Breast epithelium (tissue), 4 donors: Measurements from ENCODE around the gene PAIP2. TPM values are rescaled to one million over a fixed set of nuclear protein-coding genes. Genes with fewer than 3 reads are reported as not detected.
A peak's percentile ranks its signal among the peaks of the same experiment; 100 is the strongest.

Source experiments
- DNase-seq, 2 donors: peaks; one replicate each; pipeline ENCODE4 v3.0.0-alpha.2; 2019; ENCODE audit warnings: low spot score in 2 of 2
- H3K27ac ChIP-seq, 2 donors: fragments of 200-600 bp; sonication (generic) in 1 of 2; one replicate each; pipeline ENCODE4 v1.5.1; 2016 to 2019; ENCODE audit warnings: mild to moderate bottlenecking in 1 of 2
- H3K27me3 ChIP-seq, 2 donors: fragments of 200-600 bp; sonication (generic) in 1 of 2; one replicate each; pipeline versions ENCODE4 v1.5.1 to v1.6.0; 2017 to 2019; ENCODE audit warnings: control low read depth in 1 of 2, mild to moderate bottlenecking in 1 of 2
- H3K36me3 ChIP-seq: fragments of 200-600 bp; one replicate; pipeline ENCODE4 v1.5.1; 2019
- H3K4me1 ChIP-seq, 2 donors: fragments of 200-600 bp; sonication (generic); one replicate each; pipeline ENCODE4 v1.5.1; 2016 to 2019; ENCODE audit warnings: control low read depth in 1 of 2
- H3K4me3 ChIP-seq, 3 donors: fragments of 200-600 bp; sonication (generic); 1 replicate in 2 of 3; 2 replicates in 1 of 3; pipeline ENCODE4 v1.5.1; 2016 to 2019; ENCODE audit warnings: mild to moderate bottlenecking in 3 of 3, moderate library complexity in 2 of 3
- H3K9me3 ChIP-seq, 2 donors: fragments of 200-600 bp; sonication (generic) in 1 of 2; one replicate each; pipeline ENCODE4 v1.5.1; 2016 to 2019; ENCODE audit warnings: control low read depth in 1 of 2
- POLR2A ChIP-seq: fragments of 450-650 bp; IDR thresholded peaks from one replicate; pipeline ENCODE4 v1.6.1; 2016; ENCODE audit warnings: antibody characterized with exemption, mild to moderate bottlenecking, moderate library complexity
- POLR2AphosphoS5 ChIP-seq, 3 donors: sonication (generic); formaldehyde crosslinking; IDR thresholded peaks; one replicate each; pipeline ENCODE4 v1.6.1; 2017; ENCODE audit warnings: antibody characterized with exemption in 3 of 3
- intact Hi-C: fragments of 100-400 bp; cut with DNase I; formaldehyde crosslinking; loops from one replicate; pipeline ENCODE4 v1.15.1; 2023; ENCODE audit warnings: low total_unique reads
- total RNA-seq, 3 donors: library from RNA; depleted of rRNA; stranded (reverse); fragments of >200 nt; gene quantifications; one replicate each; pipeline ENCODE4 v1.1.0, GENCODE V29; 2016
- TF ChIP-seq, protein P1 (sequence below), 3 donors: fragments of 450-650 bp; IDR thresholded peaks; one replicate each; pipeline ENCODE4 v1.5.1; 2016 to 2017; ENCODE audit warnings: antibody characterized with exemption in 3 of 3, mild to moderate bottlenecking in 3 of 3, moderate library complexity in 3 of 3

Gene PAIP2
- total RNA-seq, 3 donors from 2014 or later, result 86.3 to 95.4 (median 95.0) TPM

DNA sequence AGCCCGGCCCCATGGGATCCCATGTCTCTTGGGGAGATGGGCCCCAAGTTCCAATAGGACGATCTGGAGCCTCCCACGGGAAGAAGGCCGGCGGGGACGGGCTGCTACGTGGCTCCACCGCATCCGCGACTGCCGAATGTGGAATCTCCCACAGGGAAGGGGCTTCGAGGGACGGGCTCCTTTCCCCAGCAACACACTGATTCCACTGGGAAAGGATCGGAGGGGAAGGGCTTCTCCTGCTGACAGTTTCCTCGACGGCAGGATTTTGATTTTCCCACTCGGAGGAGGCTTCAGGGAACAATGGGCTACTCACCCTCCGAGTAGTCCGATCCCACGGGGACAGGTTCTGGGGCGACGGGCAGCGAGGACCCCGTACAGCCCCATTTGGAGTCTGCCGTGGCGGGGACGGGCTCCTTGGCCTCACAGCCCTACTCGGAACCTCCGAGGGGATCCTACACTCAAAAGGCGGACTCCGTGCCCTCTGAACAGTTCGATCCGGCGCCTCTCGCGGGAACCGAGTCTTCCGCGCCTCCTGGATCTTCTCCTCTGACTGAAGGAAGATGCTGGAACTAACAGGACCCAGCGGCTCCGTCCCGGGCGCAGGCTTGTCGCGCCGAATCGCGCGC lies 52.0 kb downstream of the PAIP2 start:
- Histone ChIP-seq H3K27me3 (peaks cover 0 to 3% of the 10 kb centered on the region in 2 donors), H3K27ac (peak overlapping the region in 1 of 2 donors; percentile 62), H3K9me3 (no peaks in the 10 kb centered on the region), H3K36me3 (no peaks in the 10 kb centered on the region), H3K4me1 (peaks cover 3 to 10% of the 10 kb centered on the region in 2 donors), H3K4me3 (peak overlapping the region; percentile 37 to 68 (median 53))
- intact Hi-C loops, result loop anchor here (10.0 kb wide), 1 partner anchor 99 kb away; the partner anchor contains the start of gene MATR3
- no peak for DNase-seq
- no peak for TF ChIP-seq POLR2AphosphoS5 (IDR thresholded peaks at IDR 0.05)
- TF ChIP-seq, protein P1, sequence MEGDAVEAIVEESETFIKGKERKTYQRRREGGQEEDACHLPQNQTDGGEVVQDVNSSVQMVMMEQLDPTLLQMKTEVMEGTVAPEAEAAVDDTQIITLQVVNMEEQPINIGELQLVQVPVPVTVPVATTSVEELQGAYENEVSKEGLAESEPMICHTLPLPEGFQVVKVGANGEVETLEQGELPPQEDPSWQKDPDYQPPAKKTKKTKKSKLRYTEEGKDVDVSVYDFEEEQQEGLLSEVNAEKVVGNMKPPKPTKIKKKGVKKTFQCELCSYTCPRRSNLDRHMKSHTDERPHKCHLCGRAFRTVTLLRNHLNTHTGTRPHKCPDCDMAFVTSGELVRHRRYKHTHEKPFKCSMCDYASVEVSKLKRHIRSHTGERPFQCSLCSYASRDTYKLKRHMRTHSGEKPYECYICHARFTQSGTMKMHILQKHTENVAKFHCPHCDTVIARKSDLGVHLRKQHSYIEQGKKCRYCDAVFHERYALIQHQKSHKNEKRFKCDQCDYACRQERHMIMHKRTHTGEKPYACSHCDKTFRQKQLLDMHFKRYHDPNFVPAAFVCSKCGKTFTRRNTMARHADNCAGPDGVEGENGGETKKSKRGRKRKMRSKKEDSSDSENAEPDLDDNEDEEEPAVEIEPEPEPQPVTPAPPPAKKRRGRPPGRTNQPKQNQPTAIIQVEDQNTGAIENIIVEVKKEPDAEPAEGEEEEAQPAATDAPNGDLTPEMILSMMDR (IDR thresholded peaks at IDR 0.05), result no peak
- TF ChIP-seq POLR2A, result no peak

DNA sequence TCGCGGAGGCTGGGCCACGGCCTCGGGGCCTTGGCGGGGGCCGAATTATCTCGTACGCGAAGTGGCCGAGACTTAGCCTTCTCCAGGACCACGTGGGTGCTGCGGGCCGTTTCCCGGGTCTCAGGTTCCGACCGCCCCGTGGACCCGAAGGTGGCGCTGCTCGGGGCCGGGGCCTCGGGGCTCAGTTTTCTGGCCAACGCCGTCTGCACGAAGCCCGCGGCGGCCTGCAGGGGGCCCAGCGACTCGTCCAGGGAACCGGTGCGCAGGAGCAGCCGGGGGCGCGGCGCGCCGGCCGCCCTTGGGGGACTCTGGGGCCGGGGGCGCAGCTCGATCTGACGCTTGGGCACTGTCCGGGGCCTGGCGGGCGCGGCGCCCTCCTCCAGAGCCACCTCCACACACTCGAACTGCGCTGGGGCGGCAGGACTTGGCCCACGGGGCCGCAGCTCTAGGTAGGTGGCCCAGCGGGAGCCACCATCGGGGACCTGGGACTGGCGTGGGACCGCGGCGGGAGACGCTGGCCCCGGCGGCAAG lies 52.5 kb downstream of the PAIP2 start:
- Histone ChIP-seq H3K36me3 (no peaks in the 10 kb centered on the region), H3K27me3 (peaks cover 0 to 3% of the 10 kb centered on the region in 2 donors), H3K4me1 (peaks cover 3 to 10% of the 10 kb centered on the region in 2 donors), H3K9me3 (no peaks in the 10 kb centered on the region), H3K27ac (peak overlapping the region in 1 of 2 donors; percentile 62), H3K4me3 (peak overlapping the region; percentile 37 to 68 (median 53))
- intact Hi-C loops, result loop anchor here (10.0 kb wide), 1 partner anchor 99 kb away; the partner anchor contains the start of gene MATR3
- TF ChIP-seq, protein P1 (IDR thresholded peaks at IDR 0.05), result peak in 1 of 3 donors; percentile 21
- no peak for TF ChIP-seq POLR2A
- no peak for TF ChIP-seq POLR2AphosphoS5 (IDR thresholded peaks at IDR 0.05)
- DNase-seq, result no peak

DNA sequence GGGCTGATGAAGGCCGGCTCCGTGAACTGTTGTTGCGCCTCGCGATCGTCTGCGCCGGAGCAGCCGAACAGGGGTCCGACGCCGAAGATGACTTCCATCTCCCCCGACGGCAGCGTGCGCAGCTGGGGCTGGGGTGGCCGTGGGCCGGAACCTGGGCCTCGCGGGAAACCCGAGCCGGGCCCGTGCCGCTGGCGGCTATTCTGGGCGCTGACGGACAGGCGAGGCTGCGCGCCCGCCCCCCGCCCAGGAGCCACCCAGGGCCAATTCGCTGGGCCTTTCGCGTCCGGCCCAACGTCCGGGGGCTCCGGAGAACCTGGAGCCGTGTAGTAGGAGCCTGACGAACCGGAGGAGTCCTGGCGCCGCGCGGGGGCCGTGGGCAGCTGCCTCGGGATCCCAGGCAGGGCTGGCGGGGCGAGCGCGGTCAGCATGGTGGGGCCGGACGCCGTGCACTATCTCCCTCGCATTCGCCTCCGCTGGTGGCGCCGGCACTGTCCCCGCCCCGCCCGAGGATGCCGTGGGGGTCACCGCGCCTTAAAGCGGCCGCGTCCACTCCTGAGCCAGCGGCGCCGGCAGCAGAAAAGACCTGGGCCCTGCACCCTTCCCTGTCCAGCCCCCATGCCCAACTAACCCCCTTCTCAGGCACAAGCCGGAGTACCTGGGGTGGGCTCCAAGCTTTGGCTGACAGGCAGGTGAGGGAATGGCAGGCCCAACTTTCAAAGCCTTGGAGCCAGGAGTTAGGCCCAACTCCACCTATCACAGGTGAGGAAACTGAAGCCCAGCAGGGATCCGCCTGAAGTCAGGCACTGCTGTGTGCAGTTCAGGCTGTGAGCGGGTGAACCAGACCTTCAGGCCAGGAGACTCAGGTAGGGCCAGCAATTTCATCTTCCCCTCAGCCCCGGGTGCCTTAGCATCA lies 53.3 kb downstream of the PAIP2 start, which contains the start of gene PROB1:
TSS of gene PROB1 (minus strand) at position 451 of the 913 bp plus-strand sequence. CDS start at position 428, 23 bp downstream.
- H3K27me3 ChIP-seq, result peaks cover 0 to 3% of the 10 kb centered on the region in 2 donors
- H3K4me1 ChIP-seq, result peaks cover 3 to 10% of the 10 kb centered on the region in 2 donors
- H3K27ac ChIP-seq, result peak within 1 kb of the TSS in 1 of 2 donors; percentile 62
- H3K9me3 ChIP-seq, result no peaks in the 10 kb centered on the region
- DNase-seq, result no peak
- TF ChIP-seq POLR2AphosphoS5 (IDR thresholded peaks at IDR 0.05) (no peak), POLR2A (no peak)
- TF ChIP-seq, protein P1 (IDR thresholded peaks at IDR 0.05), result no peak
- no peaks in the 10 kb centered on the region for H3K36me3 ChIP-seq
- H3K4me3 ChIP-seq, result peak within 1 kb of the TSS; percentile 37 to 68 (median 53)
- intact Hi-C loops, result loop anchor here (10.0 kb wide), 1 partner anchor 100 kb away; the partner anchor contains the start of gene MATR3

DNA sequence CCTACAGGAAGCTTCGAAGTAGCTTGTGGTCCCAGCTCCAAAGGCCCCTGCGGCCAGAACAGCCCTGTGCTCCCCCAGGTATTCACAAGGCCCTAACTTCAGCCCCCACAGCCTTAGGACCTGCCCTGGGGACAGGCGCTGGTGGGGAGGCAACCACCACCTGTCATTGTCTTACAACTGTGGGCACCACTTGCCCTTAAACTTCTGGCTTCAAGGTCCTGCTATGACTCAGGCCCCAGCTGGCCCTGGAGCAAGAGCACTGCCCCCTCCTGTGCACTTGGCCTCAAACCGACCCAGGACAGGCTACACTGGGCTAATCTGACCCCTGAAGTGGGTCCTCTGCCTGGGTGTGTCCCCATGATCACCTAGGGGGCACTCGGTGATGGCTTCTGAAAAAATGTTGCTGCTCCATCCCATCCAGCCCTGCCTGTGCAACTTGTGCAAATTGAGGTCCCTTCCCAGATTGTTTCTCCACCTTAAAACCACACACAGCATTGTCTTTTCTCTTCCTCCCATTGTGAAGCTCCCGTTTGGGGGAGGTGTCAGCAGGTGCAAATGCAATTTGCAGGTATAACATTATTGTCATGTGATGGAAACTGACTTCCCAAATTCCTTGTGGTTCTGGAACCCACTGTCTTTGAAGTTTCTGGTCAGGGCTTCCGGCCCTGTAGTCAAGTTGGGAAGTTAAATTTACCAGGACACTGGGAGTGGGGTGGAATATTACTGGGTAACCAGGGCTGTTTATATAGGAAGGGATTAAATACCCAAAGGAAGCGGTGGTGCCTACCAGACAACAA lies 54.4 kb downstream of the PAIP2 start:
- TF ChIP-seq, protein P1 (IDR thresholded peaks at IDR 0.05), result no peak
- TF ChIP-seq POLR2A, result no peak
- no peak for TF ChIP-seq POLR2AphosphoS5 (IDR thresholded peaks at IDR 0.05)
- H3K4me1 ChIP-seq, result peaks cover 3 to 10% of the 10 kb centered on the region in 2 donors
- H3K9me3 ChIP-seq, result no peaks in the 10 kb centered on the region
- H3K4me3 ChIP-seq, result no peak overlapping the region
- H3K36me3 ChIP-seq, result no peaks in the 10 kb centered on the region
- intact Hi-C loops, result loop anchor here (10.0 kb wide), 1 partner anchor 101 kb away; the partner anchor contains the start of gene MATR3
- DNase-seq, result no peak
- H3K27ac ChIP-seq, result no peak overlapping the region
- peaks cover 0 to 3% of the 10 kb centered on the region in 2 donors for H3K27me3 ChIP-seq
